Esophagus muscularis mucosa (tissue), 4 donors: ENCODE measurements around the gene SAA1. TPM values are rescaled to one million over a fixed set of nuclear protein-coding genes. Genes with fewer than 3 reads are reported as not detected.

Experiments
- DNase-seq: peaks from one replicate; pipeline ENCODE4 v3.0.0-alpha.2; 2017; ENCODE audit errors: extremely low spot score
- H3K27ac ChIP-seq, 4 donors: fragments of 200-600 bp; sonication (generic); replicated peaks in 1 of 4; 1 replicate in 3 of 4; 2 replicates in 1 of 4; pipeline ENCODE4 v1.5.1; 2016 to 2019; ENCODE audit warnings: mild to moderate bottlenecking in 1 of 4
- H3K27me3 ChIP-seq, 4 donors: fragments of 200-600 bp; sonication (generic); one replicate each; pipeline versions ENCODE4 v1.5.1 to v1.6.0; 2016 to 2019
- H3K36me3 ChIP-seq, 4 donors: fragments of 200-600 bp; sonication (generic); one replicate each; pipeline ENCODE4 v1.5.1; 2016 to 2019
- H3K4me1 ChIP-seq, 4 donors: fragments of 200-600 bp; sonication (generic); one replicate each; pipeline ENCODE4 v1.5.1; 2016 to 2019
- H3K4me3 ChIP-seq, 4 donors: fragments of 200-600 bp; sonication (generic); 1 replicate in 2 of 4; 2 replicates in 2 of 4; pipeline ENCODE4 v1.5.1; 2016 to 2019; ENCODE audit warnings: mild to moderate bottlenecking in 4 of 4, moderate library complexity in 1 of 4
- H3K9me3 ChIP-seq, 4 donors: fragments of 200-600 bp; sonication (generic); 1 replicate in 3 of 4; 2 replicates in 1 of 4; pipeline ENCODE4 v1.5.1; 2016 to 2019
- EP300 ChIP-seq: sonication (generic); formaldehyde crosslinking; IDR thresholded peaks from one replicate; pipeline ENCODE4 v1.6.1; 2017; ENCODE audit warnings: antibody characterized with exemption
- POLR2A ChIP-seq: fragments of 450-650 bp; IDR thresholded peaks from one replicate; pipeline ENCODE4 v1.6.1; 2017; ENCODE audit warnings: antibody characterized with exemption, moderate library complexity, mild to moderate bottlenecking, low read depth
- POLR2AphosphoS5 ChIP-seq, 2 donors: sonication (generic); formaldehyde crosslinking; IDR thresholded peaks; one replicate each; pipeline ENCODE4 v1.6.1; 2017; ENCODE audit warnings: antibody characterized with exemption in 2 of 2
- WGBS: methylation state at CpG from one replicate; pipeline ENCODE4 v1.1.5; 2018; 5-methylcytosine and 5-hydroxymethylcytosine counted together
- intact Hi-C: fragments of 100-400 bp; cut with DNase I; formaldehyde crosslinking; loops from one replicate; pipeline ENCODE4 v1.15.1; 2023
- total RNA-seq, 4 donors: library from RNA; depleted of rRNA; stranded (reverse); fragments of >200 nt; gene quantifications; one replicate each; pipeline versions ENCODE4 v1.1.0 to v1.2.1, GENCODE V29; 2016
- TF ChIP-seq, protein P1 (sequence below), 3 experiments: fragments of 200-600 bp in 2 of 3; fragments of 450-650 bp in 1 of 3; sonication (generic) in 2 of 3; IDR thresholded peaks; one replicate each; pipeline ENCODE4 v1.5.1; 2017 to 2019; ENCODE audit warnings: antibody characterized with exemption in 3 of 3, mild to moderate bottlenecking in 2 of 3, moderate library complexity in 1 of 3

The SAA1 gene
- total RNA-seq, 4 donors from 2014 or later, result 0.75 to 3.3 (median 1.2) TPM

- DNase-seq, result no peak
- H3K4me3 ChIP-seq, result no peak overlapping the region
- 69% methylated on average over 2 of the region's 2 CpGs for WGBS
- no peaks in the 10 kb centered on the region for H3K9me3 ChIP-seq
- no peaks in the 10 kb centered on the region for H3K36me3 ChIP-seq
- no peak overlapping the region for H3K27ac ChIP-seq
- intact Hi-C loops, result no loop called here
- TF ChIP-seq POLR2AphosphoS5 (IDR thresholded peaks at IDR 0.05) (no peak), POLR2A (no peak), EP300 (no peak)
- TF ChIP-seq, protein P1, sequence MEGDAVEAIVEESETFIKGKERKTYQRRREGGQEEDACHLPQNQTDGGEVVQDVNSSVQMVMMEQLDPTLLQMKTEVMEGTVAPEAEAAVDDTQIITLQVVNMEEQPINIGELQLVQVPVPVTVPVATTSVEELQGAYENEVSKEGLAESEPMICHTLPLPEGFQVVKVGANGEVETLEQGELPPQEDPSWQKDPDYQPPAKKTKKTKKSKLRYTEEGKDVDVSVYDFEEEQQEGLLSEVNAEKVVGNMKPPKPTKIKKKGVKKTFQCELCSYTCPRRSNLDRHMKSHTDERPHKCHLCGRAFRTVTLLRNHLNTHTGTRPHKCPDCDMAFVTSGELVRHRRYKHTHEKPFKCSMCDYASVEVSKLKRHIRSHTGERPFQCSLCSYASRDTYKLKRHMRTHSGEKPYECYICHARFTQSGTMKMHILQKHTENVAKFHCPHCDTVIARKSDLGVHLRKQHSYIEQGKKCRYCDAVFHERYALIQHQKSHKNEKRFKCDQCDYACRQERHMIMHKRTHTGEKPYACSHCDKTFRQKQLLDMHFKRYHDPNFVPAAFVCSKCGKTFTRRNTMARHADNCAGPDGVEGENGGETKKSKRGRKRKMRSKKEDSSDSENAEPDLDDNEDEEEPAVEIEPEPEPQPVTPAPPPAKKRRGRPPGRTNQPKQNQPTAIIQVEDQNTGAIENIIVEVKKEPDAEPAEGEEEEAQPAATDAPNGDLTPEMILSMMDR (IDR thresholded peaks at IDR 0.05), result no peak
- H3K4me1 ChIP-seq, result no peaks in the 10 kb centered on the region
- no peaks in the 10 kb centered on the region for H3K27me3 ChIP-seq
Observed at GRCh38 chr11:18225913-18226312, 40.2 kb upstream of the SAA1 start.

DNA sequence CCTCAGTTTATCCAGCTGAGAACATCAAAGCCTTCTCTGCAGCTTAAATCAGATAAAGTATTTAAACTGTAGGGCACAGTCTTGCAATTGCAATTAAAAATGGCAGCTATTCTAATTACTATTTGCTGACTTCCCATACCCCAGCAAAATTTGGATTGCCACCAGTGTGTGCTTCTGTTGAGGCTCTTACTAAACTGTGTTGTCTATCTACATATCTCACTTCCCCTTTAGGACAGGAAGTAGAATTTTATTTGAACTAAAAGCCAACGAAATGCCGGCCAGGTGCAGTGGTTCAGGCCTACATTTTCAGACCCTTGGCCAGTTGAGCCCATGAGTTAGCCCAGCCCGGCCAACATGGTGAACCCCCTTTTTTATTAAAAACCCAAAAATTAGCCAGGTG, 36.6 kb upstream of the SAA1 start:
- Histone ChIP-seq H3K4me1 (no peaks in the 10 kb centered on the region), H3K27me3 (no peaks in the 10 kb centered on the region), H3K9me3 (no peaks in the 10 kb centered on the region), H3K4me3 (no peak overlapping the region), H3K36me3 (no peaks in the 10 kb centered on the region), H3K27ac (no peak overlapping the region)
- TF ChIP-seq EP300 (no peak), POLR2A (no peak), POLR2AphosphoS5 (IDR thresholded peaks at IDR 0.05) (no peak)
- TF ChIP-seq, protein P1 (IDR thresholded peaks at IDR 0.05), result no peak
- intact Hi-C loops, result no loop called here
- 57% methylated on average over 2 of the region's 3 CpGs for WGBS
- DNase-seq, result no peak

- H3K36me3 ChIP-seq, result no peaks in the 10 kb centered on the region
- no peaks in the 10 kb centered on the region for H3K4me1 ChIP-seq
- TF ChIP-seq, protein P1 (IDR thresholded peaks at IDR 0.05), result no peak
- no peak for TF ChIP-seq POLR2AphosphoS5 (IDR thresholded peaks at IDR 0.05)
- no peak for TF ChIP-seq EP300
- TF ChIP-seq POLR2A, result no peak
- DNase-seq, result no peak
- no peak overlapping the region for H3K27ac ChIP-seq
- WGBS, result 83% methylated on average over 2 of the region's 2 CpGs
- no peaks in the 10 kb centered on the region for H3K27me3 ChIP-seq
- no peak overlapping the region for H3K4me3 ChIP-seq
- no peaks in the 10 kb centered on the region for H3K9me3 ChIP-seq
- intact Hi-C loops, result no loop called here
Observed at GRCh38 chr11:18230859-18231258, 35.2 kb upstream of the SAA1 start.

DNA sequence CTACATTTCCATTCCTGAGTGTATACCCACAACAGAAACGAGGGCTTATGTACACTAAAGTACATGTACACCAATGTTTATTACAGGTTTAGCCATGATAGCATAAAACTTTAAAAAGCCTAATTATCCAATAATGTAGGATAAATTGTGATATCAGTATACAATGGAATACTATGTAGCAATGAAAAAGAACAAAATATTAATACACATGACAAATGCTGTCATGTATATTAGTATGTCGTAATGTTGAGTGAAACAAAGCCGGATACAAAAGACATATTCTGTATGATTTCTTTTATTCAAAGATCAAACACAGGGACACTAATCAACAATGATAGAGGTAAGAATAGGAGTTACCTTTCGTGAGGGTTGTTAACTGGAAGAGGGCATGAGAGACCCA, 32.2 kb upstream of the SAA1 start:
- WGBS, result 80% methylated on average over 4 of the region's 4 CpGs
- Histone ChIP-seq H3K27ac (no peak overlapping the region), H3K4me1 (no peaks in the 10 kb centered on the region), H3K27me3 (no peaks in the 10 kb centered on the region), H3K9me3 (no peaks in the 10 kb centered on the region), H3K4me3 (no peak overlapping the region), H3K36me3 (no peaks in the 10 kb centered on the region)
- no peak for DNase-seq
- intact Hi-C loops, result no loop called here
- TF ChIP-seq POLR2AphosphoS5 (IDR thresholded peaks at IDR 0.05) (no peak), EP300 (no peak), POLR2A (no peak)
- TF ChIP-seq, protein P1 (IDR thresholded peaks at IDR 0.05), result no peak
